ENCODE measurements around the gene GATAD2A.

- TF ChIP-seq, protein P1, sequence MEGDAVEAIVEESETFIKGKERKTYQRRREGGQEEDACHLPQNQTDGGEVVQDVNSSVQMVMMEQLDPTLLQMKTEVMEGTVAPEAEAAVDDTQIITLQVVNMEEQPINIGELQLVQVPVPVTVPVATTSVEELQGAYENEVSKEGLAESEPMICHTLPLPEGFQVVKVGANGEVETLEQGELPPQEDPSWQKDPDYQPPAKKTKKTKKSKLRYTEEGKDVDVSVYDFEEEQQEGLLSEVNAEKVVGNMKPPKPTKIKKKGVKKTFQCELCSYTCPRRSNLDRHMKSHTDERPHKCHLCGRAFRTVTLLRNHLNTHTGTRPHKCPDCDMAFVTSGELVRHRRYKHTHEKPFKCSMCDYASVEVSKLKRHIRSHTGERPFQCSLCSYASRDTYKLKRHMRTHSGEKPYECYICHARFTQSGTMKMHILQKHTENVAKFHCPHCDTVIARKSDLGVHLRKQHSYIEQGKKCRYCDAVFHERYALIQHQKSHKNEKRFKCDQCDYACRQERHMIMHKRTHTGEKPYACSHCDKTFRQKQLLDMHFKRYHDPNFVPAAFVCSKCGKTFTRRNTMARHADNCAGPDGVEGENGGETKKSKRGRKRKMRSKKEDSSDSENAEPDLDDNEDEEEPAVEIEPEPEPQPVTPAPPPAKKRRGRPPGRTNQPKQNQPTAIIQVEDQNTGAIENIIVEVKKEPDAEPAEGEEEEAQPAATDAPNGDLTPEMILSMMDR (conservative IDR thresholded peaks at IDR 0.05; ENCODE audit: low read length), result no peak
- TF ChIP-seq EZH2phosphoT487 (IDR thresholded peaks at IDR 0.05; ENCODE audit: borderline replicate concordance), result no peak
Measured at GRCh38 chr19:19371059-19371458, 34.4 kb upstream of the GATAD2A start.

Measured in Loucy (cell line).